Kidney (tissue), 14 donors: ENCODE data around the gene OGFR. TPM values are rescaled to one million over a fixed set of nuclear protein-coding genes. Genes with fewer than 3 reads are reported as not detected.
A peak's percentile ranks its signal among the peaks of the same experiment; 100 is the strongest.

ENCODE experiments used
- DNase-seq, 5 donors: peaks; one replicate each; pipeline ENCODE4 v3.0.0-alpha.2; 2013 to 2020
- FAIRE-seq: peaks from 2 replicates; lab custom pipeline; 2012; peaks lifted over from hg19 to GRCh38; lab: Jason Lieb, UNC
- H3K27ac ChIP-seq, 2 donors: one replicate each; pipeline ENCODE4 v1.7.0; 2013; ENCODE audit warnings: low read depth in 2 of 2, low read length in 2 of 2, inconsistent platforms in 1 of 2
- H3K27me3 ChIP-seq: one replicate; pipeline ENCODE4 v1.7.1; 2013; ENCODE audit warnings: low read length, inconsistent platforms; ENCODE audit not compliant: control insufficient read depth, insufficient read depth
- H3K36me3 ChIP-seq, 3 donors: one replicate each; pipeline versions ENCODE4 v1.7.0 to v1.7.1; 2013; ENCODE audit warnings: low read length in 3 of 3, control low read depth in 1 of 3, inconsistent platforms in 1 of 3; ENCODE audit not compliant: insufficient read depth in 3 of 3, control insufficient read depth in 2 of 3
- H3K4me1 ChIP-seq, 3 donors: one replicate each; pipeline versions ENCODE4 v1.7.0 to v1.7.1; 2013; ENCODE audit warnings: low read length in 3 of 3, inconsistent platforms in 1 of 3, low read depth in 1 of 3; ENCODE audit not compliant: control insufficient read depth in 2 of 3, insufficient read depth in 2 of 3
- H3K4me3 ChIP-seq, 3 donors: one replicate each; pipeline versions ENCODE4 v1.7.0 to v1.8.1; 2013; ENCODE audit warnings: low read length in 3 of 3, control low read depth in 1 of 3, inconsistent platforms in 1 of 3
- H3K9ac ChIP-seq, 3 donors: one replicate each; pipeline versions ENCODE4 v1.7.0 to v1.7.1; 2013; ENCODE audit warnings: low read length in 3 of 3, control low read depth in 1 of 3, inconsistent platforms in 1 of 3
- H3K9me3 ChIP-seq, 3 donors: one replicate each; pipeline versions ENCODE4 v1.7.0 to v1.7.1; 2013; ENCODE audit warnings: low read length in 3 of 3, control low read depth in 1 of 3, inconsistent platforms in 1 of 3; ENCODE audit not compliant: control insufficient read depth in 2 of 3, insufficient read depth in 1 of 3
- intact Hi-C: fragments of 100-400 bp; cut with DNase I; formaldehyde crosslinking; loops from one replicate; pipeline ENCODE4 v1.11.1; 2022
- polyA plus RNA-seq: library from polyadenylated mRNA; stranded (reverse); fragments of 350-450 nt; fragmentation: Illumina TruSeq; extraction: RNeasy Lipid Tissue Mini Kit (QIAGEN cat#74804); gene quantifications from one replicate; pipeline ENCODE4 v1.2.3, GENCODE V29; 2014; ENCODE audit warnings: low read depth, low replicate concordance; ENCODE audit not compliant: insufficient read depth
- total RNA-seq: library from RNA; stranded (reverse); fragmentation: NEBNext Ultra II Directional; extraction: Animal tissue kit (Norgen Biotek cat#: 25700); gene quantifications from one replicate; pipeline ENCODE4 v1.2.1, GENCODE V29; 2021
- TF ChIP-seq, protein P1 (sequence below): IDR thresholded peaks from 3 replicates; pipeline ENCODE4 v1.5.1; 2012; ENCODE audit warnings: mild to moderate bottlenecking, moderate library complexity, borderline replicate concordance; ENCODE audit not compliant: insufficient read depth; ENCODE audit errors: extremely low read depth
- donor health status: control.
- donor health status: control.
- donor health status: control.
- donor health status: control.
- donor health status: control.
- donor health status: DM: yes; HTN: yes; CAD: no.
- donor health status: Normal renal cell carcinoma (clear cell type).

OGFR gene
- total and polyA plus RNA-seq, 2 donors from 2014 or later, result 33.7 to 46.8 TPM

DNA sequence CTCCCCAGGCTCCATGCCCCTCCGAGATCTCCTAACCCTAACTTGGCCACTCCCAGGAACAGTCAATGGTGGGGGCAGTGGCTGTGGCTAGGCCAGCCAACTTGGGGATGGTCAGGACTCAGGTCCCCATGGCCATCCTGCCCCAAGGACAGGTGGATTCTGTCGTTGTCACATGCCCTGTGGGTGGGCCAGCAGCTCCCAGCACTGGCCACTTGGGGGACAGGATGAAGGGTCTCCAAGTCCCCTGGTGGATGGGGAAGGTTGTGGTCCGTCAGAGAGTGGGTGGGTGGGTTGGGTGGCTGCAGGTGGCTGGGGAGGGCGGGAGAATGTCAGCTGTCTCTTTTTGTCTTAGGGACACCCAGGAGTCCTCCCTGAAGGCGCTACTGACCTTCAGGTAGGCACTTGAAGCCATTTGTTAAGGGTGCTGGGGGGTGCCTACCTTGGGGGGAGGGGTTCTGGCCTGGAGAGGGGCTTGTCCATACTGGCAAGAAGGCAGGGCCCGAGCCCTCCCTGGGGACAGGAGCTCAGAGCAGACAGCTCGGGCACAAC, 17.7 kb downstream of the OGFR start:
- no peaks in the 10 kb centered on the region for H3K27me3 ChIP-seq
- no peak overlapping the region for H3K9ac ChIP-seq
- TF ChIP-seq, protein P1, sequence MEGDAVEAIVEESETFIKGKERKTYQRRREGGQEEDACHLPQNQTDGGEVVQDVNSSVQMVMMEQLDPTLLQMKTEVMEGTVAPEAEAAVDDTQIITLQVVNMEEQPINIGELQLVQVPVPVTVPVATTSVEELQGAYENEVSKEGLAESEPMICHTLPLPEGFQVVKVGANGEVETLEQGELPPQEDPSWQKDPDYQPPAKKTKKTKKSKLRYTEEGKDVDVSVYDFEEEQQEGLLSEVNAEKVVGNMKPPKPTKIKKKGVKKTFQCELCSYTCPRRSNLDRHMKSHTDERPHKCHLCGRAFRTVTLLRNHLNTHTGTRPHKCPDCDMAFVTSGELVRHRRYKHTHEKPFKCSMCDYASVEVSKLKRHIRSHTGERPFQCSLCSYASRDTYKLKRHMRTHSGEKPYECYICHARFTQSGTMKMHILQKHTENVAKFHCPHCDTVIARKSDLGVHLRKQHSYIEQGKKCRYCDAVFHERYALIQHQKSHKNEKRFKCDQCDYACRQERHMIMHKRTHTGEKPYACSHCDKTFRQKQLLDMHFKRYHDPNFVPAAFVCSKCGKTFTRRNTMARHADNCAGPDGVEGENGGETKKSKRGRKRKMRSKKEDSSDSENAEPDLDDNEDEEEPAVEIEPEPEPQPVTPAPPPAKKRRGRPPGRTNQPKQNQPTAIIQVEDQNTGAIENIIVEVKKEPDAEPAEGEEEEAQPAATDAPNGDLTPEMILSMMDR, result no peak
- intact Hi-C loops, result no loop called here
- FAIRE-seq (no peak), DNase-seq (peak in 1 of 5 donors; percentile 45)
- H3K27ac ChIP-seq, result no peak overlapping the region
- no peaks in the 10 kb centered on the region for H3K9me3 ChIP-seq
- H3K4me1 ChIP-seq, result peaks cover 0 to 12% (median 0%) of the 10 kb centered on the region in 3 donors
- H3K4me3 ChIP-seq, result no peak overlapping the region
- no peaks in the 10 kb centered on the region for H3K36me3 ChIP-seq

DNA sequence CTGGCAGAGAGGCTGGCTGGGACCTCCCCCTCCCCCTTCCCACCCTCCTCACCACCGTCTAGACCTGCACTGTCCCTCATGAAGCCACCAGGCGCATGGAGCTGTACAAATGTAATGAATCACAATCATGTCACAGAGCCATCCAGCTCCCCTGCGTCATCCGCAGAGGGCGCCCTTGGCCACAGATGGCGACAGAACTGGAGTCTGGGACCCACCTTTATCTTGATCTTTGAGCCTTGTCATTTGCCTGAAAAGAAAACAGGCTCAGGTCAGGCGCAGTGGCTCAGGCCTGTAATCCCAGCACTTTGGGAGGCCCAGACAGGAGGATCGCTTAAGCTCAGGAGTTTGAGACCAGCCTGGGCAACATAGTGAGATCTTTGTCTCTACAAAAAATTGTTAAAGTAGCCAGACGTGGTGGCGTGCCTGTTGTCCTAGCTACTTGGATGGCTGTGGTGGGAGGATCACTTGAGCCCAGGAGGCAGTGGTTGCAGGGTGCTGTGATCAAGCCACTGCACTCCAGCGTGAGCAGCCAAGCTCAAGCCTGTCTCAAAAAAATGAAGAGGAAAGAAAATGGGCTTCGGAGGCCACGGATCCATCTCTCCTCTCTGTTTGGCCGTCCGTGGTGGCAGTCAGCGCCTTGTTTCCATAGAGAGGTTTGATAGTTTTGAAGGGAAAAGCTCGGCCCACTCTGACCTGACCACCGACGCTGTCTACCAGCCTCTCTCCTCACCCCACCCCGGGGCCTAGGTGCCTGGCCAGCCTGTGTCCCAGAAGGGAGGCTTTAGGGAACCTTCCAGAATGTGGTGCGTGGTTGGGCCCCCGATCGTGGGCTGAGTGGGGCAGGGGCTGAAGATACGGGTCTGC, 18.4 kb downstream of the OGFR start:
- TF ChIP-seq, protein P1, result peak; percentile 18
- peak in 3 of 5 donors; percentile 46 to 68 (median 55) for DNase-seq
- Histone ChIP-seq H3K4me3 (no peak overlapping the region), H3K9ac (no peak overlapping the region), H3K4me1 (peaks cover 0 to 12% (median 0%) of the 10 kb centered on the region in 3 donors), H3K36me3 (no peaks in the 10 kb centered on the region), H3K27ac (no peak overlapping the region), H3K27me3 (no peaks in the 10 kb centered on the region), H3K9me3 (no peaks in the 10 kb centered on the region)
- intact Hi-C loops, result no loop called here
- no peak for FAIRE-seq

DNA sequence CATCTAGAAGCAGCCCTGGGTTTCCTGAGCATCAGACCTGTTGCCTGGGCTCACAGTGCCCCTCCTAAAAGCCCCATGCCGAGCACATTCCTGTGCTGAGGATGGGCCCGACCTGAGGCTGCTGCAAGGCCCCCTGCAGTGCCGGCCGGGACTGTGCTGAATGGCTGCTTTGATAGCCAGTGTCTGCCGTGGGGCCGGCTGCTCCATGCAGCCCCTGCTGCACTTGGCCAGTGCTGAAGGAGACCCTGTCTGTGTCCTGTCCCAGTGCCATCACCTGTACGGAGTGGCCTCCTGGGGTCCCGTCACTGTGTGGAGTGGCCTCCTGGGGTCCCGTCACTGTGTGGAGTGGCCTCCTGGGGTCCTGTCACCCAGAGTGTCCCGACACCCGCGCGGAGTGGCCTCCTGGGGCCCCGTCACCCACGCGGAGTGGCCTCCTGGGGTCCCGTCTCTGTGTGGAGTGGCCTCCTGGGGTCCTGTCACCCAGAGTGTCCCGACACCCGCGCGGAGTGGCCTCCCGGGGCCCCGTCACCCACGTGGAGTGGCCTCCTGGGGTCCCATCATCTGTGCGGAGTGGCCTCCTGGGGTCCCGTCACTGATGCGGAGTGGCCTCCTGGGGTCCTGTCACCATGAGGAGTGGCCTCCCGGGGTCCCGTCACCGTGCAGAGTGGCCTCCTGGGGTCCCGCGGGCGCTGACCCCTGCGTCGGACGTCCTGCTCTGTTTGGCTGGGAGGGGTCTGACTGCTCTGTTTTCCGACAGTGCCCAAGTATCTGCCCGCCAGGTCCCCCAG, 19.2 kb downstream of the OGFR start:
- DNase-seq (peak in 1 of 5 donors; percentile 78), FAIRE-seq (no peak)
- Histone ChIP-seq H3K36me3 (no peaks in the 10 kb centered on the region), H3K4me3 (no peak overlapping the region), H3K27ac (no peak overlapping the region), H3K9me3 (no peaks in the 10 kb centered on the region), H3K9ac (no peak overlapping the region), H3K27me3 (no peaks in the 10 kb centered on the region), H3K4me1 (peaks cover 0 to 7% (median 0%) of the 10 kb centered on the region in 3 donors)
- intact Hi-C loops, result no loop called here
- TF ChIP-seq, protein P1, result no peak
